ENCODE data around the gene MPZL2. TPM values are rescaled to one million over a fixed set of nuclear protein-coding genes. Genes with fewer than 3 reads are reported as not detected.
A peak's percentile ranks its signal among the peaks of the same experiment; 100 is the strongest.

The MPZL2 gene
- total and polyA plus RNA-seq, 9 of the 15 experiments (the other 6 are each of a cell fraction or from before 2014, with no cell fraction given), result 0.09 to 0.28 (median 0.18) TPM; not detected in 2

DNA sequence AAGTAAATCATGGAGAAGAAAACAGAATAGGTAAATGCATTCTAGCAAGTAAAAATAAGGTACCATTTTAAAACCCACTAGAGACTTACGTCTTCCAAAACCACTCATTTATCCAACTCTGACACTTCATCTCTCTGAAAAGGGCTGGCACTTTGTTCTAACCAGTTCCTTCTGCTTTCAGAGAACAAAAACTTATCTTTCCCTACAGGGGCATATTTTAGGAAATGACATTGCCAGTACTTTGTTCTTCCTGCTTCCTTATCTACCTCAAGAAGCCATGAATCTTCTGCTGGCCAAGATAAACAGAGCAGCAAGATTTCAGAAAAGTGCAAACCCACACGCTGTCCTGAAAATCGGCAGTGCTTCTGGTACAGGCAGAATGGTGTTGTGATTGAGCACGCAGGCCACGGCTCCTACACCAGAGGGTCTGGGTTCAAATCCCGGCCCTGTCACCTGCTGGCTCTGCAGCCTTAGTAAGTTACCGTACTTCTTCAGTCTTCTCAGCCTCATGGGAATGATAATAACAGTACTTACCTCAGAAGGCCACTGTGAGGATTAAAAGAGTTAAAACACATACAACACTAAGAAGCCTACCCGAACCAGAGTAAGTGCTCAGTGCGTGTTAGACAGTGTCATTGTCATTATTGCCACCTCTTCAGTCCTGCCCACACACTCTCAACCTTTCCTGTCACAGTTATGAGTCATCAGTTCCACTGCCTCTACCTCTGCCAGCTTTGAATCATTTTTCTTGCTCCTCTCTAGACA is 22.9 kb downstream of the MPZL2 start (continued):
- TF ChIP-seq HMGN3 (IDR thresholded peaks at IDR 0.05; ENCODE audit: borderline replicate concordance, extremely low read depth, insufficient read length, low read depth, low read length) (peak; percentile 71), ZNF316 (IDR thresholded peaks at IDR 0.05) (peak; percentile 37), ARHGAP35 (IDR thresholded peaks at IDR 0.05; ENCODE audit: partially characterized antibody) (no peak), MAZ (CRISPR knock-in tag; conservative IDR thresholded peaks at IDR 0.05 in 1 of 2, IDR thresholded peaks at IDR 0.05 in 1 of 2) (peak in 1 of 2 experiments; percentile 20; a peak in 1 of 4 replicates), CEBPB (tag; IDR thresholded peaks at IDR 0.05) (peak; percentile 34), NFE2 (IDR thresholded peaks at IDR 0.05; ENCODE audit: low read depth) (peak; percentile 77), KDM5B (IDR thresholded peaks at IDR 0.05; ENCODE audit: insufficient replicate concordance, low read depth, low read length) (no peak), ZZZ3 (IDR thresholded peaks at IDR 0.05) (no peak), RBM25 (IDR thresholded peaks at IDR 0.05; ENCODE audit: low read depth, low read length, severe bottlenecking) (peak; percentile 45), PHB2 (IDR thresholded peaks at IDR 0.05; ENCODE audit: low read depth) (peak; percentile 82), SMARCE1 (IDR thresholded peaks at IDR 0.05) (peak; percentile 97), ZSCAN29 (IDR thresholded peaks at IDR 0.05) (no peak), ZNF124 (CRISPR knock-in tag; IDR thresholded peaks at IDR 0.05) (no peak), ZNF24 (IDR thresholded peaks at IDR 0.05) (peak; percentile 58; the same call in 1 of the 2 replicates), ATF7 (IDR thresholded peaks at IDR 0.05) (peak; percentile 83; the same call in 1 of the 2 replicates), BRD4 (IDR thresholded peaks at IDR 0.05) (0 out of 2 replicates have a peak, but pooled peaks have one; percentile 51), RFX7 (CRISPR knock-in tag; IDR thresholded peaks at IDR 0.05) (no peak), ELF2 (CRISPR knock-in tag; IDR thresholded peaks at IDR 0.05) (peak; percentile 65)
- TF ChIP-seq, protein P1, sequence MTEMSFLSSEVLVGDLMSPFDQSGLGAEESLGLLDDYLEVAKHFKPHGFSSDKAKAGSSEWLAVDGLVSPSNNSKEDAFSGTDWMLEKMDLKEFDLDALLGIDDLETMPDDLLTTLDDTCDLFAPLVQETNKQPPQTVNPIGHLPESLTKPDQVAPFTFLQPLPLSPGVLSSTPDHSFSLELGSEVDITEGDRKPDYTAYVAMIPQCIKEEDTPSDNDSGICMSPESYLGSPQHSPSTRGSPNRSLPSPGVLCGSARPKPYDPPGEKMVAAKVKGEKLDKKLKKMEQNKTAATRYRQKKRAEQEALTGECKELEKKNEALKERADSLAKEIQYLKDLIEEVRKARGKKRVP (CRISPR knock-in tag; IDR thresholded peaks at IDR 0.05), result peak; percentile 9; the same call in 1 of the 2 replicates
- TF ChIP-seq, protein P2, sequence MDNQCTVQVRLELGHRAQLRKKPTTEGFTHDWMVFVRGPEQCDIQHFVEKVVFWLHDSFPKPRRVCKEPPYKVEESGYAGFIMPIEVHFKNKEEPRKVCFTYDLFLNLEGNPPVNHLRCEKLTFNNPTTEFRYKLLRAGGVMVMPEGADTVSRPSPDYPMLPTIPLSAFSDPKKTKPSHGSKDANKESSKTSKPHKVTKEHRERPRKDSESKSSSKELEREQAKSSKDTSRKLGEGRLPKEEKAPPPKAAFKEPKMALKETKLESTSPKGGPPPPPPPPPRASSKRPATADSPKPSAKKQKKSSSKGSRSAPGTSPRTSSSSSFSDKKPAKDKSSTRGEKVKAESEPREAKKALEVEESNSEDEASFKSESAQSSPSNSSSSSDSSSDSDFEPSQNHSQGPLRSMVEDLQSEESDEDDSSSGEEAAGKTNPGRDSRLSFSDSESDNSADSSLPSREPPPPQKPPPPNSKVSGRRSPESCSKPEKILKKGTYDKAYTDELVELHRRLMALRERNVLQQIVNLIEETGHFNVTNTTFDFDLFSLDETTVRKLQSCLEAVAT (IDR thresholded peaks at IDR 0.05), result peak in 1 of 2 experiments; percentile 60; a peak in 1 of 4 replicates
- TF ChIP-seq, protein P3, sequence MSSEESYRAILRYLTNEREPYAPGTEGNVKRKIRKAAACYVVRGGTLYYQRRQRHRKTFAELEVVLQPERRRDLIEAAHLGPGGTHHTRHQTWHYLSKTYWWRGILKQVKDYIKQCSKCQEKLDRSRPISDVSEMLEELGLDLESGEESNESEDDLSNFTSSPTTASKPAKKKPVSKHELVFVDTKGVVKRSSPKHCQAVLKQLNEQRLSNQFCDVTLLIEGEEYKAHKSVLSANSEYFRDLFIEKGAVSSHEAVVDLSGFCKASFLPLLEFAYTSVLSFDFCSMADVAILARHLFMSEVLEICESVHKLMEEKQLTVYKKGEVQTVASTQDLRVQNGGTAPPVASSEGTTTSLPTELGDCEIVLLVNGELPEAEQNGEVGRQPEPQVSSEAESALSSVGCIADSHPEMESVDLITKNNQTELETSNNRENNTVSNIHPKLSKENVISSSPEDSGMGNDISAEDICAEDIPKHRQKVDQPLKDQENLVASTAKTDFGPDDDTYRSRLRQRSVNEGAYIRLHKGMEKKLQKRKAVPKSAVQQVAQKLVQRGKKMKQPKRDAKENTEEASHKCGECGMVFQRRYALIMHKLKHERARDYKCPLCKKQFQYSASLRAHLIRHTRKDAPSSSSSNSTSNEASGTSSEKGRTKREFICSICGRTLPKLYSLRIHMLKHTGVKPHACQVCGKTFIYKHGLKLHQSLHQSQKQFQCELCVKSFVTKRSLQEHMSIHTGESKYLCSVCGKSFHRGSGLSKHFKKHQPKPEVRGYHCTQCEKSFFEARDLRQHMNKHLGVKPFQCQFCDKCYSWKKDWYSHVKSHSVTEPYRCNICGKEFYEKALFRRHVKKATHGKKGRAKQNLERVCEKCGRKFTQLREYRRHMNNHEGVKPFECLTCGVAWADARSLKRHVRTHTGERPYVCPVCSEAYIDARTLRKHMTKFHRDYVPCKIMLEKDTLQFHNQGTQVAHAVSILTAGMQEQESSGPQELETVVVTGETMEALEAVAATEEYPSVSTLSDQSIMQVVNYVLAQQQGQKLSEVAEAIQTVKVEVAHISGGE (CRISPR knock-in tag; IDR thresholded peaks at IDR 0.05), result peak in 1 of 3 experiments; percentile 80; a peak in 2 of 6 replicates
- TF ChIP-seq, protein P4, sequence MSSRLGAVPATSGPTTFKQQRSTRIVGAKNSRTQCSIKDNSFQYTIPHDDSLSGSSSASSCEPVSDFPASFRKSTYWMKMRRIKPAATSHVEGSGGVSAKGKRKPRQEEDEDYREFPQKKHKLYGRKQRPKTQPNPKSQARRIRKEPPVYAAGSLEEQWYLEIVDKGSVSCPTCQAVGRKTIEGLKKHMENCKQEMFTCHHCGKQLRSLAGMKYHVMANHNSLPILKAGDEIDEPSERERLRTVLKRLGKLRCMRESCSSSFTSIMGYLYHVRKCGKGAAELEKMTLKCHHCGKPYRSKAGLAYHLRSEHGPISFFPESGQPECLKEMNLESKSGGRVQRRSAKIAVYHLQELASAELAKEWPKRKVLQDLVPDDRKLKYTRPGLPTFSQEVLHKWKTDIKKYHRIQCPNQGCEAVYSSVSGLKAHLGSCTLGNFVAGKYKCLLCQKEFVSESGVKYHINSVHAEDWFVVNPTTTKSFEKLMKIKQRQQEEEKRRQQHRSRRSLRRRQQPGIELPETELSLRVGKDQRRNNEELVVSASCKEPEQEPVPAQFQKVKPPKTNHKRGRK (tag; IDR thresholded peaks at IDR 0.05), result no peak

Data from K562 (cell line).